H9 (cell line): ENCODE measurements around the gene KCNMA1. TPM values are rescaled to one million over a fixed set of nuclear protein-coding genes. Genes with fewer than 3 reads are reported as not detected.

Source experiments
- DNase-seq: peaks from one replicate; pipeline ENCODE4 v3.0.0-alpha.2; 2017
- H2AFZ ChIP-seq: one replicate; pipeline ENCODE4 v1.6.1; 2013; ENCODE audit warnings: mild to moderate bottlenecking, low read length, control low read depth, moderate library complexity
- H2AK5ac ChIP-seq: 2 replicates; pipeline ENCODE4 v1.6.1; 2013; ENCODE audit warnings: low read length, control low read depth, mixed read lengths; ENCODE audit not compliant: insufficient read length
- H2BK120ac ChIP-seq: one replicate; pipeline ENCODE4 v1.6.1; 2013; ENCODE audit warnings: low read depth, mild to moderate bottlenecking, low read length, control low read depth, inconsistent platforms; ENCODE audit not compliant: poor library complexity, severe bottlenecking
- H2BK12ac ChIP-seq: 2 replicates; pipeline ENCODE4 v1.6.1; 2013; ENCODE audit warnings: low read length, control low read depth, mixed read lengths, low read depth; ENCODE audit not compliant: insufficient read length
- H2BK15ac ChIP-seq: 2 replicates; pipeline ENCODE4 v1.6.1; 2013; ENCODE audit warnings: low read depth, low read length, control low read depth
- H2BK20ac ChIP-seq: one replicate; pipeline ENCODE4 v1.6.1; 2013; ENCODE audit warnings: low read depth, mild to moderate bottlenecking, low read length, control low read depth, inconsistent platforms; ENCODE audit not compliant: poor library complexity, severe bottlenecking
- H2BK5ac ChIP-seq: 2 replicates; pipeline ENCODE4 v1.6.1; 2013; ENCODE audit warnings: low read length, control low read depth, mixed read lengths; ENCODE audit not compliant: insufficient read length
- H3K14ac ChIP-seq: 2 replicates; pipeline ENCODE4 v1.6.1; 2013; ENCODE audit warnings: low read length, control low read depth; ENCODE audit not compliant: insufficient read depth
- H3K18ac ChIP-seq: 2 replicates; pipeline ENCODE4 v1.6.1; 2013; ENCODE audit warnings: low read depth, mild to moderate bottlenecking, mixed read lengths, low read length, control low read depth; ENCODE audit not compliant: insufficient read length
- H3K23ac ChIP-seq: 2 replicates; pipeline ENCODE4 v1.6.1; 2013; ENCODE audit warnings: low read length, control low read depth, mixed read lengths, low read depth; ENCODE audit not compliant: insufficient read length
- H3K23me2 ChIP-seq: 2 replicates; pipeline ENCODE4 v1.6.1; 2013; ENCODE audit warnings: low read depth, mild to moderate bottlenecking, mixed read lengths, low read length, control low read depth; ENCODE audit not compliant: insufficient read length, poor library complexity, severe bottlenecking
- H3K27ac ChIP-seq: 2 replicates; pipeline ENCODE4 v1.5.1; 2013; ENCODE audit warnings: low read length, control low read depth, mixed read lengths, low read depth; ENCODE audit not compliant: insufficient read length
- H3K27me3 ChIP-seq: 2 replicates; pipeline ENCODE4 v1.6.1; 2013; ENCODE audit warnings: low read length, control low read depth, inconsistent platforms; ENCODE audit not compliant: insufficient read depth
- H3K4ac ChIP-seq: 2 replicates; pipeline ENCODE4 v1.6.1; 2013; ENCODE audit warnings: low read depth, mild to moderate bottlenecking, control low read depth, inconsistent platforms, low read length, moderate library complexity
- H3K4me1 ChIP-seq: 2 replicates; pipeline ENCODE4 v1.6.1; 2013; ENCODE audit warnings: low read length, control low read depth, inconsistent platforms; ENCODE audit not compliant: insufficient read depth
- H3K4me2 ChIP-seq: 2 replicates; pipeline ENCODE4 v1.6.1; 2013; ENCODE audit warnings: low read length, control low read depth, mixed read lengths; ENCODE audit not compliant: insufficient read length, insufficient read depth
- H3K56ac ChIP-seq: 2 replicates; pipeline ENCODE4 v1.6.1; 2013; ENCODE audit warnings: low read depth, mild to moderate bottlenecking, mixed read lengths, low read length, control low read depth; ENCODE audit not compliant: insufficient read length
- H3K79me1 ChIP-seq: 2 replicates; pipeline ENCODE4 v1.6.1; 2013; ENCODE audit warnings: low read depth, mild to moderate bottlenecking, moderate library complexity, low read length, control low read depth, inconsistent platforms; ENCODE audit not compliant: insufficient read depth, poor library complexity, severe bottlenecking
- H3K79me2 ChIP-seq: 2 replicates; pipeline ENCODE4 v1.6.1; 2013; ENCODE audit warnings: low read length, control low read depth, inconsistent platforms; ENCODE audit not compliant: insufficient read depth
- H3K9ac ChIP-seq: 2 replicates; pipeline ENCODE4 v1.6.1; 2013; ENCODE audit warnings: low read length, control low read depth, mixed read lengths; ENCODE audit not compliant: insufficient read length; ENCODE audit errors: extremely low read depth
- H3K9me3 ChIP-seq: one replicate; pipeline ENCODE4 v1.6.1; 2013; ENCODE audit warnings: low read depth, low read length, inconsistent platforms; ENCODE audit not compliant: control insufficient read depth
- H3T11ph ChIP-seq: one replicate; pipeline ENCODE4 v1.6.1; 2013; ENCODE audit warnings: mild to moderate bottlenecking, low read length, control low read depth, inconsistent platforms
- H4K20me1 ChIP-seq: one replicate; pipeline ENCODE4 v1.6.1; 2013; ENCODE audit not compliant: control insufficient read depth, insufficient read length, insufficient read depth
- H4K5ac ChIP-seq: 2 replicates; pipeline ENCODE4 v1.6.1; 2013; ENCODE audit warnings: low read depth, mild to moderate bottlenecking, mixed read lengths, low read length, control low read depth; ENCODE audit not compliant: insufficient read length
- H4K8ac ChIP-seq: replicated peaks from 2 replicates; pipeline ENCODE4 v1.6.1; 2013; ENCODE audit warnings: low read length, control low read depth, mixed read lengths, low read depth; ENCODE audit not compliant: insufficient read length
- H4K91ac ChIP-seq: 2 replicates; pipeline ENCODE4 v1.6.1; 2013; ENCODE audit warnings: low read depth, mild to moderate bottlenecking, moderate library complexity, mixed read lengths, low read length, control low read depth; ENCODE audit not compliant: insufficient read length
- H3K27ac Mint-ChIP-seq, 3 experiments: 2 replicates in 2 of 3; 3 replicates in 1 of 3; pipeline ENCODE4 v1.8.0; 2020 to 2021; ENCODE audit warnings: mixed read lengths in 3 of 3, mild to moderate bottlenecking in 1 of 3, moderate library complexity in 1 of 3
- H3K27me3 Mint-ChIP-seq: 2 replicates; pipeline ENCODE4 v1.8.0; 2021; ENCODE audit warnings: low read depth, mild to moderate bottlenecking, moderate library complexity, mixed read lengths
- H3K36me3 Mint-ChIP-seq, 3 experiments: 2 replicates in 2 of 3; 3 replicates in 1 of 3; pipeline ENCODE4 v1.8.0; 2020 to 2021; ENCODE audit warnings: low read depth in 3 of 3, mixed read lengths in 3 of 3; ENCODE audit not compliant: insufficient read depth in 1 of 3
- H3K4me1 Mint-ChIP-seq, 2 experiments: 2 replicates each; pipeline ENCODE4 v1.8.0; 2020; ENCODE audit warnings: mixed read lengths in 2 of 2
- H3K4me3 Mint-ChIP-seq, 2 experiments: 2 replicates in 1 of 2; 3 replicates in 1 of 2; pipeline ENCODE4 v1.8.0; 2020 to 2021; ENCODE audit warnings: mild to moderate bottlenecking in 2 of 2, mixed read lengths in 2 of 2, moderate library complexity in 1 of 2
- H3K9me3 Mint-ChIP-seq, 2 experiments: 2 replicates in 1 of 2; 3 replicates in 1 of 2; pipeline ENCODE4 v1.8.0; 2020; ENCODE audit warnings: mild to moderate bottlenecking in 2 of 2, mixed read lengths in 2 of 2, moderate library complexity in 1 of 2
- CTCF ChIP-seq: fragments of 200-600 bp; sonication (generic); conservative IDR thresholded peaks from 3 replicates; pipeline ENCODE4 v1.8.0; 2021; ENCODE audit warnings: antibody characterized with exemption, mild to moderate bottlenecking
- WGBS: extraction: QIAGEN DNeasy Blood & Tissue Kit; methylation state at CpG from one replicate; pipeline ENCODE4 v1.1.7; 2013; ENCODE audit warnings: missing lambda C conversion rate, low lambda C conversion rate, mixed read lengths; ENCODE audit not compliant: insufficient read length; ENCODE audit errors: extremely low coverage; 5-methylcytosine and 5-hydroxymethylcytosine counted together
- total RNA-seq: library from RNA; stranded (reverse); gene quantifications from 2 replicates; pipeline ENCODE4 v1.2.1, GENCODE V29; 2021

KCNMA1 gene
- total RNA-seq, 1 experiment from 2014 or later = 2.0 TPM

- H3K14ac ChIP-seq = no peak overlapping the region
- no peaks in the 10 kb centered on the region for H3K9me3 ChIP-seq
- no peak overlapping the region for H4K5ac ChIP-seq
- H3K4ac ChIP-seq = no peak overlapping the region
- no peak overlapping the region for H2BK5ac ChIP-seq
- H3K23me2 ChIP-seq = no peaks in the 10 kb centered on the region
- no peaks in the 10 kb centered on the region for H3K4me1 ChIP-seq
- peaks cover 7% of the 10 kb centered on the region in 2 experiments for H3K4me1 Mint-ChIP-seq
- no peaks in the 10 kb centered on the region for H3K79me2 ChIP-seq
- H2BK120ac ChIP-seq = no peak overlapping the region
- H3K9ac ChIP-seq = no peak overlapping the region
- no peaks in the 10 kb centered on the region; the same call in 1 of the 2 replicates for H3K27me3 ChIP-seq
- H2BK20ac ChIP-seq = no peak overlapping the region
- no CpG with 5 or more reads among the region's 3 CpGs for WGBS
- no peak overlapping the region for H2BK15ac ChIP-seq
- H3K36me3 Mint-ChIP-seq = no peaks in the 10 kb centered on the region
- DNase-seq = no peak
- no peak overlapping the region for H3K56ac ChIP-seq
- no peaks in the 10 kb centered on the region; a peak in 1 of 5 replicates for H3K9me3 Mint-ChIP-seq
- peaks cover 1% of the 10 kb centered on the region; the same call in 1 of the 2 replicates for H3K27me3 Mint-ChIP-seq
- H3T11ph ChIP-seq = no peak overlapping the region
- no peaks in the 10 kb centered on the region for H3K79me1 ChIP-seq
- no peak overlapping the region for H3K27ac ChIP-seq
- no peaks in the 10 kb centered on the region for H4K20me1 ChIP-seq
- TF ChIP-seq CTCF = no peak
- H2AK5ac ChIP-seq = no peak overlapping the region
- no peak overlapping the region for H4K8ac ChIP-seq
- H4K91ac ChIP-seq = no peak overlapping the region
- H3K4me3 Mint-ChIP-seq = no peak overlapping the region
- H3K23ac ChIP-seq = no peak overlapping the region
- no peak overlapping the region for H3K18ac ChIP-seq
- H3K4me2 ChIP-seq = no peak overlapping the region
- peak overlapping the region in 1 of 3 experiments; percentile 48; a peak in 1 of 7 replicates for H3K27ac Mint-ChIP-seq
- no peak overlapping the region for H2AFZ ChIP-seq
- no peak overlapping the region for H2BK12ac ChIP-seq
These were observed 89.5 kb downstream of the KCNMA1 start for GRCh38 chr10:77548157-77548556.
